GM13976 (cell line): Measurements from ENCODE around the gene SDK1.

ENCODE experiments used
- DNase-seq: peaks from one replicate; pipeline ENCODE4 v3.0.0; 2012; ENCODE audit warnings: low spot score
- CTCF ChIP-seq: IDR thresholded peaks from 2 replicates; pipeline ENCODE4 v1.5.1; 2012; ENCODE audit warnings: borderline replicate concordance, mild to moderate bottlenecking; ENCODE audit not compliant: insufficient read depth; ENCODE audit errors: extremely low read depth, missing control alignments, control extremely low read depth
- in situ Hi-C: fragments of 300-500 bp; cut with MboI; formaldehyde crosslinking; loops from one replicate; pipeline ENCODE4 v1.12.0; 2022; ENCODE audit warnings: low sequenced_read_pairs, mixed read lengths, inconsistent platforms; ENCODE audit not compliant: unreplicated experiment

The SDK1 gene

GRCh38 chr7:3987426-3987927, 686.4 kb downstream of the SDK1 start:
- no peak for DNase-seq
- no peak for TF ChIP-seq CTCF
- in situ Hi-C loops, result no loop called here

- no peak for DNase-seq
- TF ChIP-seq CTCF, result no peak
- in situ Hi-C loops, result no loop called here
These were observed 688.7 kb downstream of the SDK1 start for GRCh38 chr7:3989723-3990122.

- in situ Hi-C loops, result no loop called here
- TF ChIP-seq CTCF, result no peak
- DNase-seq, result no peak
These were observed 690.7 kb downstream of the SDK1 start for GRCh38 chr7:3991731-3992231.

GRCh38 chr7:3992841-3993240, 691.8 kb downstream of the SDK1 start:
- in situ Hi-C loops, result no loop called here
- DNase-seq, result no peak
- no peak for TF ChIP-seq CTCF

GRCh38 chr7:3994764-3995163, 693.7 kb downstream of the SDK1 start:
- no peak for TF ChIP-seq CTCF
- DNase-seq, result no peak
- in situ Hi-C loops, result no loop called here

- in situ Hi-C loops, result no loop called here
- no peak for DNase-seq
- no peak for TF ChIP-seq CTCF
These were observed 694.1 kb downstream of the SDK1 start for GRCh38 chr7:3995187-3995586.
